ENCODE measurements around the gene BCL2. TPM values are rescaled to one million over a fixed set of nuclear protein-coding genes. Genes with fewer than 3 reads are reported as not detected.

Gene BCL2
- total RNA-seq, 1 experiment from 2014 or later = 2.9 TPM

DNA sequence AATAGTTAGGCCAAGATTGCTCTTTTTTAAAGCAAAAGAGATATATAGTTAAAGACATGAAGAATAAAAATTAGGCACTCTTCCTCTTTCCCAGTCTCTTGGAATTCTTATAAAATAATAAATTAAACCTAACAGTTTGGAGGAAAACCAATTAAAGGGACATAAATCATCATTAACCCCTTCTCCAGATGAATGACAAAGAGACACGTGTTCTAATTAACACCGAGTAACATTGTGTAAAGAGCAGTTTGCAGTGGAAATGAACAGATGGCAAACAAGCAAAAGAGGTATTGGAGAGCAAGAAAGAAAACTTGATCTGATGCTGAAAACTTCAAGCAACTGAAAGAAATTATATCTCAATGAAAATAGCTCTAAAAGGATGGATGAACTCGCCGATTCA lies 48.4 kb downstream of the BCL2 start:
- peaks cover 25% of the 10 kb centered on the region for H3K27me3 Mint-ChIP-seq (ENCODE audit: unreplicated experiment)
- no TSS peak for BruUV-seq (replicated peaks)
- no peaks in the 10 kb centered on the region for H3K4me1 Mint-ChIP-seq (ENCODE audit: low read depth, unreplicated experiment)
- no peaks in the 10 kb centered on the region for H3K9me3 Mint-ChIP-seq (ENCODE audit: low read depth, unreplicated experiment)
- no peak overlapping the region for H3K4me3 Mint-ChIP-seq (ENCODE audit: low read depth, unreplicated experiment)
- no peak for DNase-seq
- CTCF ChIA-PET = no interaction called here
- intact Hi-C loops (cut with micrococcal nuclease; ENCODE audit: unreplicated experiment) = no loop called here
- H3K27ac Mint-ChIP-seq (ENCODE audit: unreplicated experiment) = no peak overlapping the region
- TF ChIP-seq, protein P1, sequence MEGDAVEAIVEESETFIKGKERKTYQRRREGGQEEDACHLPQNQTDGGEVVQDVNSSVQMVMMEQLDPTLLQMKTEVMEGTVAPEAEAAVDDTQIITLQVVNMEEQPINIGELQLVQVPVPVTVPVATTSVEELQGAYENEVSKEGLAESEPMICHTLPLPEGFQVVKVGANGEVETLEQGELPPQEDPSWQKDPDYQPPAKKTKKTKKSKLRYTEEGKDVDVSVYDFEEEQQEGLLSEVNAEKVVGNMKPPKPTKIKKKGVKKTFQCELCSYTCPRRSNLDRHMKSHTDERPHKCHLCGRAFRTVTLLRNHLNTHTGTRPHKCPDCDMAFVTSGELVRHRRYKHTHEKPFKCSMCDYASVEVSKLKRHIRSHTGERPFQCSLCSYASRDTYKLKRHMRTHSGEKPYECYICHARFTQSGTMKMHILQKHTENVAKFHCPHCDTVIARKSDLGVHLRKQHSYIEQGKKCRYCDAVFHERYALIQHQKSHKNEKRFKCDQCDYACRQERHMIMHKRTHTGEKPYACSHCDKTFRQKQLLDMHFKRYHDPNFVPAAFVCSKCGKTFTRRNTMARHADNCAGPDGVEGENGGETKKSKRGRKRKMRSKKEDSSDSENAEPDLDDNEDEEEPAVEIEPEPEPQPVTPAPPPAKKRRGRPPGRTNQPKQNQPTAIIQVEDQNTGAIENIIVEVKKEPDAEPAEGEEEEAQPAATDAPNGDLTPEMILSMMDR (IDR thresholded peaks at IDR 0.05; ENCODE audit: unreplicated experiment) = no peak
- H3K36me3 Mint-ChIP-seq (ENCODE audit: insufficient read depth, unreplicated experiment) = no peaks in the 10 kb centered on the region

DNA sequence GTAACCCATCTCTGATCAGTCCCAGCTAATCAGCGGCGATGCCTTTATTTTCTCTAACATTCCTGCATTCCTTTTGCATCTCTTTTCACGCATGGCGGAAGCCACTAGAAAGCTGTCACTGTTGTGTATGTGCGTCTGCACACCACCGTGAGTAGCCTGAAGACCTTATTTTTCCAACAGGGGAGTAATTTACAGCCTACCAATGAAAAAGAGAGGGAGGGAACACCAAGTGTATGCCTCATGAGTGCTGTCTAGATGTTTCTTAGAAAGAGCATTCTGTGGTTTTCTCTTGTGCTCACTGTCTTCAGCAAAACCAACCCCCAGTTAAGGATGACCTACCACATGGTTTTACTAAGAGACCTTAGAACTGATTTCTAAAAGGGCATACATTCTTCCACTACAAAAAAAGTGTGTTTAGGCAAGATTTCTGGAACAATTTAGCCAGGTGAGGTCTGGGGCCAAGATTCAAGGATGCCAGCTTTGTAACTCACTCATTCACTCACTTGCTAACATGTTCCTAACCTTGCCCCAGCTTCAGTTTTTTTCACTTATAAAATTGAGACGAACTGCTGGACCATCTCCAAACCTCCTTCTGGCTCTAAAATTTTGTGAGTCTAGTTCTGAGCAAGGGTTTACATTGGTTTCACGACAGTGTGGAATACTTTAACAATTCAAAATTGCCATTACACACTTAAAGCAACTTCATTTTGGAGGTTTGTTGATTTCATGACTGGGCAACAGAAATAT lies 51.4 kb downstream of the BCL2 start:
- no peak for DNase-seq
- no TSS peak for BruUV-seq (replicated peaks)
- intact Hi-C loops (cut with micrococcal nuclease; ENCODE audit: unreplicated experiment) = no loop called here
- no peaks in the 10 kb centered on the region for H3K4me1 Mint-ChIP-seq (ENCODE audit: low read depth, unreplicated experiment)
- H3K27ac Mint-ChIP-seq (ENCODE audit: unreplicated experiment) = no peak overlapping the region
- H3K4me3 Mint-ChIP-seq (ENCODE audit: low read depth, unreplicated experiment) = no peak overlapping the region
- no peaks in the 10 kb centered on the region for H3K9me3 Mint-ChIP-seq (ENCODE audit: low read depth, unreplicated experiment)
- peaks cover 18% of the 10 kb centered on the region for H3K27me3 Mint-ChIP-seq (ENCODE audit: unreplicated experiment)
- TF ChIP-seq, protein P1 (IDR thresholded peaks at IDR 0.05; ENCODE audit: unreplicated experiment) = no peak
- no peaks in the 10 kb centered on the region for H3K36me3 Mint-ChIP-seq (ENCODE audit: insufficient read depth, unreplicated experiment)
- CTCF ChIA-PET = no interaction called here

DNA sequence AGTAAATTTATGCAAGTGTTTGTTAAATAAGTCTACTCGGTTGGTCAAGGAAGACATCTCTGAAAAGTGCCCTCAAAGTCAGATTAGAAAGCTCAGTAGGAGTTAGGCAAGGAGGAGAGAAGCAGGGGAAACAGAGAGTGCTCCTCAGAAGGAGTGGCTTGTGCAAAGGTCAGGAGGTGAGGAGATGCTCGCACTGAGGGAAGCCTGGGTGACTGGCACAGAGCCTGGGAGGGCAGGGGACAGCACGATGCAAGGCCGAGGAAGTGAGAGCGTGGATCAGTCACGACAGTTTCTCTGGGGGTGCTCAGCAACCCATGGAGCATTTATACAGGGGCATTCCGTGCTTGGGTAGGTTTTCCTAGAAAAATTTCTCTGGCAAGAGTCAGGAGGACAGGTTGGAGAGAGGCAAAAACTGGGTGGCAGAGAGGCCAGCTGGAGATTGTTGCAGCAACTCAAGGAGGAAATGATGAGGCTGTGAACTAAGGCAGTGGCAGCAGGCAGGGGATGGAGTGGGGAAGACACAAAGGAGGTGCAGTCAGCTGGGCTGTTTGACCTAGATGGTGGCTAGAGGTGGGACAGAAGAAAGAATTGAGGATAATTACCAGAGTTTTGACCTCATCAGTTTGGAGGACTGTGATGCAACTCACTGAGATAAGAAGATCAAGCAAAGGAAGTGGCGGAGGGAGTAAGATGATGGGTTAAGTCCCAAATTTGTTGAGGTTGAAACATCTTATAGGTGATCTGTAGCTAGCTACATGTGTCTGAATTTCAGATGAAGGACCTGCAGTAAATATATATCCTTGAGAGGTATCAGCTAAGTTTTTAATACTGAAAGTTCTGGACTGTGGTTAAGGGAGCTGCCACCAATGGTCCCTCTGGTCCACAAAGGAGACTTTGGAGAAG lies 52.4 kb downstream of the BCL2 start:
- TF ChIP-seq, protein P1 (IDR thresholded peaks at IDR 0.05; ENCODE audit: unreplicated experiment) = no peak
- intact Hi-C loops (cut with micrococcal nuclease; ENCODE audit: unreplicated experiment) = no loop called here
- Mint-ChIP-seq H3K36me3 (ENCODE audit: insufficient read depth, unreplicated experiment) (no peaks in the 10 kb centered on the region), H3K27ac (ENCODE audit: unreplicated experiment) (no peak overlapping the region), H3K4me3 (ENCODE audit: low read depth, unreplicated experiment) (no peak overlapping the region), H3K27me3 (ENCODE audit: unreplicated experiment) (peaks cover 18% of the 10 kb centered on the region), H3K4me1 (ENCODE audit: low read depth, unreplicated experiment) (no peaks in the 10 kb centered on the region), H3K9me3 (ENCODE audit: low read depth, unreplicated experiment) (no peaks in the 10 kb centered on the region)
- BruUV-seq (replicated peaks) = no TSS peak
- no peak for DNase-seq
- CTCF ChIA-PET = no interaction called here

DNA sequence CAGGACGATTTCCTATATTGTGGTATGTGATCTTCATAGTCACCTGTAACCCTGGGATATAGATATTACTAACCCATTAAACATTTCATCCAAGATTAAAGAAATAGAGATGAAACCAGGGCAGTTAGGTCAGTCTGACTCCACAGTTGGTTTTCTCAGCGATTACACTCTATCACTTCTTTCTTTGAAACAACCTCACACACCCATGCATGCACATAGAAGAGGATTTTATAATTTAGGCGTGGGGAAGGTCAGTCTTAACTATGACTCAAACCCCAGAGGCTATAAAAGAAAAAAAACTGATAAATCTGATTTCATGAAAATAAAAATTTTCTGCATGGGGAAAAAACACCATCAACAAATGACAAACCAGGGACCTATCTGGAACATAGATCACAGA lies 54.2 kb downstream of the BCL2 start:
- Mint-ChIP-seq H3K9me3 (ENCODE audit: low read depth, unreplicated experiment) (no peaks in the 10 kb centered on the region), H3K4me1 (ENCODE audit: low read depth, unreplicated experiment) (peaks cover 9% of the 10 kb centered on the region), H3K27ac (ENCODE audit: unreplicated experiment) (no peak overlapping the region), H3K27me3 (ENCODE audit: unreplicated experiment) (peaks cover 27% of the 10 kb centered on the region), H3K4me3 (ENCODE audit: low read depth, unreplicated experiment) (no peak overlapping the region), H3K36me3 (ENCODE audit: insufficient read depth, unreplicated experiment) (no peaks in the 10 kb centered on the region)
- no peak for DNase-seq
- TF ChIP-seq, protein P1 (IDR thresholded peaks at IDR 0.05; ENCODE audit: unreplicated experiment) = no peak
- CTCF ChIA-PET = interaction anchor here (0.6 kb wide), 1 partner anchor 9 kb away, joined by 3 read pairs; no protein-coding TSS in a partner anchor
- intact Hi-C loops (cut with micrococcal nuclease; ENCODE audit: unreplicated experiment) = no loop called here
- no TSS peak for BruUV-seq (replicated peaks)

Measured in Calu3 (cell line).